Transverse colon (tissue), 3 donors: Measurements from ENCODE around the gene TRIP6.

Experiments
- EP300 ChIP-seq: sonication (generic); formaldehyde crosslinking; IDR thresholded peaks from one replicate; pipeline ENCODE4 v1.6.1; 2017; ENCODE audit warnings: antibody characterized with exemption, low read depth
- POLR2A ChIP-seq: fragments of 450-650 bp; IDR thresholded peaks from one replicate; pipeline ENCODE4 v1.6.1; 2016; ENCODE audit warnings: antibody characterized with exemption, mild to moderate bottlenecking, moderate library complexity
- TF ChIP-seq, protein P1 (sequence below), 5 experiments: fragments of 200-600 bp in 3 of 5; fragments of 450-650 bp in 2 of 5; sonication (generic) in 3 of 5; IDR thresholded peaks; 1 replicate in 2 of 5; 2 replicates in 3 of 5; pipeline ENCODE4 v1.5.1; 2016 to 2017; ENCODE audit warnings: antibody characterized with exemption in 5 of 5, inconsistent platforms in 3 of 5, mild to moderate bottlenecking in 2 of 5, moderate library complexity in 1 of 5

DNA sequence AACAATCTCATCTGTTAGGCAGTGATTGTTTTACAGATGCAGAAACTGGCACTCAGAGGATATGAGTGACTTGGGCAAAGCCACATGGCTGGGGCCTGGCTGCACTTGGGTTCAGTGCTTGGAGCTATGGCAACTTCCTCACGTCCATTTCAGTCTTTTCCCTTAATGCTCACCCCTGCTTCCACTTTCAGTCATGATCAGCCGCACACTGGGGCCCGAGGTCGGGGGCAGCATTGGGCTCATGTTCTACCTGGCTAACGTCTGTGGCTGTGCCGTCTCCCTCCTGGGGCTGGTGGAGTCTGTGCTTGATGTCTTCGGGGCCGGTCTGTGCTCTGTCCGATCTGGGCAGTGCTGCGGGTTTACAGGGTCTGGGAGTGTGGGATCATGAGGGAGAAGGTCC lies 11.7 kb upstream of the TRIP6 start:
- TF ChIP-seq POLR2A (no peak), EP300 (no peak)
- TF ChIP-seq, protein P1, sequence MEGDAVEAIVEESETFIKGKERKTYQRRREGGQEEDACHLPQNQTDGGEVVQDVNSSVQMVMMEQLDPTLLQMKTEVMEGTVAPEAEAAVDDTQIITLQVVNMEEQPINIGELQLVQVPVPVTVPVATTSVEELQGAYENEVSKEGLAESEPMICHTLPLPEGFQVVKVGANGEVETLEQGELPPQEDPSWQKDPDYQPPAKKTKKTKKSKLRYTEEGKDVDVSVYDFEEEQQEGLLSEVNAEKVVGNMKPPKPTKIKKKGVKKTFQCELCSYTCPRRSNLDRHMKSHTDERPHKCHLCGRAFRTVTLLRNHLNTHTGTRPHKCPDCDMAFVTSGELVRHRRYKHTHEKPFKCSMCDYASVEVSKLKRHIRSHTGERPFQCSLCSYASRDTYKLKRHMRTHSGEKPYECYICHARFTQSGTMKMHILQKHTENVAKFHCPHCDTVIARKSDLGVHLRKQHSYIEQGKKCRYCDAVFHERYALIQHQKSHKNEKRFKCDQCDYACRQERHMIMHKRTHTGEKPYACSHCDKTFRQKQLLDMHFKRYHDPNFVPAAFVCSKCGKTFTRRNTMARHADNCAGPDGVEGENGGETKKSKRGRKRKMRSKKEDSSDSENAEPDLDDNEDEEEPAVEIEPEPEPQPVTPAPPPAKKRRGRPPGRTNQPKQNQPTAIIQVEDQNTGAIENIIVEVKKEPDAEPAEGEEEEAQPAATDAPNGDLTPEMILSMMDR (IDR thresholded peaks at IDR 0.05): no peak
